MCF 10A (cell line): Measurements from ENCODE around the gene NKX2-4. TPM values are rescaled to one million over a fixed set of nuclear protein-coding genes. Genes with fewer than 3 reads are reported as not detected.
"Not testable (repeated sequence)": the region's sequence is repeated elsewhere in the genome, so short reads cannot be mapped to it uniquely, and the experiment has no call there.

Source experiments
- BruUV-seq: library from RNA; stranded (reverse); fragments of 400-500 nt; replicated peaks from 2 replicates; lab custom pipeline; 2021; lab: Mats Ljungman, UMichigan
- CTCF ChIA-PET: fragments of 300-600 bp; sonication (Branson Sonifier 250); formaldehyde crosslinking; extraction: SDS; loops from one replicate; lab custom pipeline; 2021; ENCODE audit warnings: antibody characterized with exemption, inconsistent platforms; lab: Yijun Ruan, JAX
- POLR2A ChIA-PET: fragments of 300-600, 350-650 bp; sonication (Branson Sonifier 250); formaldehyde crosslinking; extraction: SDS; loops from one replicate; lab custom pipeline; 2020; ENCODE audit warnings: antibody characterized with exemption, inconsistent platforms; lab: Yijun Ruan, JAX
- DNase-seq: peaks from one replicate; pipeline ENCODE4 v3.0.0-alpha.2; 2018; ENCODE audit not compliant: unreplicated experiment
- H3K27ac Mint-ChIP-seq: one replicate; pipeline ENCODE4 v1.8.0; 2022; ENCODE audit warnings: mild to moderate bottlenecking, low read depth, mixed read lengths; ENCODE audit not compliant: unreplicated experiment
- H3K27me3 Mint-ChIP-seq: one replicate; pipeline ENCODE4 v1.8.0; 2022; ENCODE audit warnings: mixed read lengths; ENCODE audit not compliant: insufficient read depth, unreplicated experiment
- H3K36me3 Mint-ChIP-seq: one replicate; pipeline ENCODE4 v1.8.0; 2022; ENCODE audit warnings: mild to moderate bottlenecking, moderate library complexity, mixed read lengths; ENCODE audit not compliant: insufficient read depth, unreplicated experiment
- H3K4me1 Mint-ChIP-seq: one replicate; pipeline ENCODE4 v1.8.0; 2022; ENCODE audit warnings: mixed read lengths; ENCODE audit not compliant: insufficient read depth, unreplicated experiment
- H3K4me3 Mint-ChIP-seq: one replicate; pipeline ENCODE4 v1.8.0; 2022; ENCODE audit warnings: mild to moderate bottlenecking, moderate library complexity, mixed read lengths; ENCODE audit not compliant: unreplicated experiment
- H3K9me3 Mint-ChIP-seq: one replicate; pipeline ENCODE4 v1.8.0; 2022; ENCODE audit warnings: mixed read lengths; ENCODE audit not compliant: unreplicated experiment
- CTCF ChIP-seq: fragments of 200-600 bp; IDR thresholded peaks from one replicate; pipeline ENCODE4 v1.8.0; 2022; ENCODE audit warnings: antibody characterized with exemption, mild to moderate bottlenecking; ENCODE audit not compliant: unreplicated experiment
- intact Hi-C: fragments of 100-400 bp; cut with micrococcal nuclease; formaldehyde crosslinking; loops from 2 replicates; pipeline ENCODE4 v1.14.1; 2022
- total RNA-seq: library from RNA; stranded (reverse); gene quantifications from 2 replicates; pipeline ENCODE4 v1.2.3, GENCODE V29; 2022

The NKX2-4 gene
- total RNA-seq, 1 experiment from 2014 or later: not detected

DNA sequence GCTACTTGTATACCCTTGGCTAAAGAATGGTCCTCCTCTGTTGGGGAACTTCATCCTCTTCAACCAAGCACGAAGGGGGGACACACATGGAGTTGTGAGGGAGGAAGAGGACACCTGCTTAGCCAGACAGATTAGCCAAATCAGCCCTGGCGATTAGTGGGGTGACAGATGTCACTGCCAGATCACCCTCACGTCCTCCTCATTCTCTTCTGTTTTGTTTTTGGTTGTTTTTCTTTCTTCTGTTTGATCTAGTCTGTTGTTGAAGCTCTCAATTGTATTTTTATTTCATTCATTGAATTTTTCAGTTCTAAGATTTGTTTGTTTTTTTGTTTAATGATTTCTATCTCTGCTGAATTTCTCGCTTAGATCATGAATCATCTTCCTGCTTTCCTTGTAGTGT, 27.5 kb upstream of the NKX2-4 start:
- intact Hi-C loops: no loop called here
- CTCF ChIA-PET: interaction anchor here (0.6 to 1.2 kb wide), 4 partner anchors 76 to 562 kb away, joined by 3 to 4 read pairs (median 4); no protein-coding TSS in a partner anchor

GRCh38 chr20:21423712-21424111, 26.4 kb upstream of the NKX2-4 start:
- intact Hi-C loops, BruUV-seq, DNase-seq, H3K36me3 Mint-ChIP-seq, H3K4me3 Mint-ChIP-seq, H3K27ac Mint-ChIP-seq, H3K4me1 Mint-ChIP-seq, H3K27me3 Mint-ChIP-seq: not testable (repeated sequence)
- ChIA-PET POLR2A (interaction anchor here (1.0 kb wide), 1 partner anchor 21 kb away, joined by 3 read pairs; no protein-coding TSS in a partner anchor), CTCF (interaction anchor here (0.7 kb wide), 1 partner anchor 28 kb away, joined by 3 read pairs; no protein-coding TSS in a partner anchor)
- peaks cover 31% of the 10 kb centered on the region for H3K9me3 Mint-ChIP-seq

More for the DNA sequence above, 27.5 kb upstream of the NKX2-4 start:
- H3K36me3 Mint-ChIP-seq: no peaks in the 10 kb centered on the region
- H3K27me3 Mint-ChIP-seq: no peaks in the 10 kb centered on the region
- peaks cover 31% of the 10 kb centered on the region for H3K9me3 Mint-ChIP-seq
- BruUV-seq: no TSS peak
- POLR2A ChIA-PET: interaction anchor here (0.6 kb wide), 1 partner anchor 1577 kb away, joined by 3 read pairs; no protein-coding TSS in a partner anchor
- no peak for TF ChIP-seq CTCF
- no peak for DNase-seq
- H3K4me1 Mint-ChIP-seq: no peaks in the 10 kb centered on the region
- H3K4me3 Mint-ChIP-seq: no peak overlapping the region
- no peak overlapping the region for H3K27ac Mint-ChIP-seq

- Mint-ChIP-seq H3K27me3 (peaks cover 13% of the 10 kb centered on the region), H3K4me3 (no peak overlapping the region), H3K27ac (no peak overlapping the region), H3K4me1 (no peaks in the 10 kb centered on the region), H3K36me3 (no peaks in the 10 kb centered on the region), H3K9me3 (peaks cover 29% of the 10 kb centered on the region)
- TF ChIP-seq CTCF: no peak
- CTCF ChIA-PET: interaction anchor here (1.2 kb wide), 1 partner anchor 18 kb away, joined by 3 read pairs; no protein-coding TSS in a partner anchor
- no peak for DNase-seq
- BruUV-seq: no TSS peak
- intact Hi-C loops: no loop called here
- POLR2A ChIA-PET: no interaction called here
Measured at GRCh38 chr20:21421601-21422236, 24.4 kb upstream of the NKX2-4 start.

DNA sequence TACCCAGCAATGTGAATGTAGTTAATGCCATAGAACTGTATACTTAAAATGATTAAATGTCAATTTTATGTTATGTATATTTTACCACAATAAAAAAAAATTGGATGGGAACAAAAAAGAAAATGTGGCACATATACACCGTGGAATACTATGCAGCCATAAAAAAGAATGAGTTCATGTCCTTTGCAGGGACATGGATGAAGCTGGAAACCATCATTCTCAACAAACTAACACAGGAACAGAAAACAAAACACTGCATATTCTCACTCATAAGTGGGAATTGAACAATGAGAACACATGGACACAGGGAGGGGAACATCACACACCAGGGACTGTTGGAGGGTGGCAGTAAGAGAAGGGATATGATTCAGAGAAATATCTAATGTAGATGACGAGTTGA, 21.8 kb upstream of the NKX2-4 start:
- BruUV-seq, H3K4me1 Mint-ChIP-seq, H3K36me3 Mint-ChIP-seq, intact Hi-C loops, CTCF ChIA-PET, POLR2A ChIA-PET, H3K27ac Mint-ChIP-seq, DNase-seq, H3K4me3 Mint-ChIP-seq, H3K9me3 Mint-ChIP-seq: not testable (repeated sequence)
- H3K27me3 Mint-ChIP-seq: peaks cover 36% of the 10 kb centered on the region

DNA sequence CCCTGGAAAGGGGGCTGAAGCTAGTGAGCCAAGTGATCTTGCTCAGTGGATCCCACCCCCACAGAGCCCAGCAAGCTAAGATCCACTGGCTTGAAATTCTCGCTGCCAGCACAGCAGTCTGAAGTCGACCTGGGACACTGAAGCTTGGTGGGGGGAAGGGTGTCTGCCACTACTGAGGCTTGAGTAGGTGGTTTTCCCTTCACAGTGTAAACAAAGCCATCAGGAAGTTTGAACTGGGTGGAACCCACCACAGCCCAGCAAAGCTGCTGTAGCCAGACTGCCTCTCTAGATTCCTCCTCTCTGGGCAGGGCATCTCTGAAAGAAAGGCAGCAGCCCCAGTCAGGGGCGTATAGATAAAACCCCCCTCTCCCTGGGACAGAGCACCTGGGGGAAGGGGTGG, 16.7 kb upstream of the NKX2-4 start:
- CTCF ChIA-PET: interaction anchor here (0.5 to 1.4 kb wide), 3 partner anchors 9 to 178 kb away, joined by 3 read pairs; no protein-coding TSS in a partner anchor
- DNase-seq, H3K27ac Mint-ChIP-seq, POLR2A ChIA-PET, H3K4me1 Mint-ChIP-seq, H3K36me3 Mint-ChIP-seq, BruUV-seq, intact Hi-C loops, H3K4me3 Mint-ChIP-seq: not testable (repeated sequence)
- H3K9me3 Mint-ChIP-seq: peaks cover 11% of the 10 kb centered on the region
- H3K27me3 Mint-ChIP-seq: peaks cover 51% of the 10 kb centered on the region
